A549 (cell line): ENCODE measurements around the gene NAP1L1.

Source experiments
- TF ChIP-seq, protein P1 (sequence below): fragments of >200 bp; sonication (Bioruptor Twin); formaldehyde crosslinking; IDR thresholded peaks from 3 replicates; pipeline ENCODE4 v1.5.1; 2016
- TF ChIP-seq, protein P2 (sequence below): fragments of 250-450 bp; sonication (Bioruptor Pico); IDR thresholded peaks from 2 replicates; pipeline ENCODE4 v1.5.0; 2021; ENCODE audit warnings: mild to moderate bottlenecking, moderate library complexity, borderline replicate concordance

DNA sequence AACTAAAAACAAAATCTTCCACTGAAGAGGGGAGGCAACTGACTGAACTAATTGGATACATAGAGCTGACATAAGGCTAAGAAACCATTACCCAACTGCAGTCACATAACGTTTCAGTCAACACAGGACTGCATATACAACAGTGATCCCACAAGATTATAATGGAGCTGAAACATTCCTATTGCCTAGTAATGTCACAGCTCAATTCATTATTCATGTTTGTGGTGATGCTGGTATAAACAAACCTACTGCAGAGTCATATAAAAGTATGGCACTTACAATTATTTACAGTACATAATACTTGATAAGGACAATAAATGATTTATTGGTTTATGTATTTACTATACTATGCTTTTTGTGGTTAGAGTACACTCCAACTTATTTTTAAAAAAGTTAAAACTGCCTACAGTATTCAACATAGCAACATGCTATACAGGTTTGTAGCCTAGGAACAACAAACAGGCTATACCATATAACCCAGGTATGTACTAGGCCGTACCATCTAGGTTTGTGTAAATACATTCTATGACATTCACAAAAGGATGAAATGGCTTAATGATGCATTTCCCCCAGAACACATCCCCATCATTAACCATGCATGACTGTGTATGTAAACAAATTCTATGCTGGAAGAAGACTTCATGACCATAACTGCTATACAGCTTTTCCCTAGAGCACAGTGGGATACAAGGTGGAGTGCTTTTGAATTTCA lies 4.3 kb downstream of the NAP1L1 start:
- TF ChIP-seq, protein P1, sequence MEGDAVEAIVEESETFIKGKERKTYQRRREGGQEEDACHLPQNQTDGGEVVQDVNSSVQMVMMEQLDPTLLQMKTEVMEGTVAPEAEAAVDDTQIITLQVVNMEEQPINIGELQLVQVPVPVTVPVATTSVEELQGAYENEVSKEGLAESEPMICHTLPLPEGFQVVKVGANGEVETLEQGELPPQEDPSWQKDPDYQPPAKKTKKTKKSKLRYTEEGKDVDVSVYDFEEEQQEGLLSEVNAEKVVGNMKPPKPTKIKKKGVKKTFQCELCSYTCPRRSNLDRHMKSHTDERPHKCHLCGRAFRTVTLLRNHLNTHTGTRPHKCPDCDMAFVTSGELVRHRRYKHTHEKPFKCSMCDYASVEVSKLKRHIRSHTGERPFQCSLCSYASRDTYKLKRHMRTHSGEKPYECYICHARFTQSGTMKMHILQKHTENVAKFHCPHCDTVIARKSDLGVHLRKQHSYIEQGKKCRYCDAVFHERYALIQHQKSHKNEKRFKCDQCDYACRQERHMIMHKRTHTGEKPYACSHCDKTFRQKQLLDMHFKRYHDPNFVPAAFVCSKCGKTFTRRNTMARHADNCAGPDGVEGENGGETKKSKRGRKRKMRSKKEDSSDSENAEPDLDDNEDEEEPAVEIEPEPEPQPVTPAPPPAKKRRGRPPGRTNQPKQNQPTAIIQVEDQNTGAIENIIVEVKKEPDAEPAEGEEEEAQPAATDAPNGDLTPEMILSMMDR: no peak
- TF ChIP-seq, protein P2, sequence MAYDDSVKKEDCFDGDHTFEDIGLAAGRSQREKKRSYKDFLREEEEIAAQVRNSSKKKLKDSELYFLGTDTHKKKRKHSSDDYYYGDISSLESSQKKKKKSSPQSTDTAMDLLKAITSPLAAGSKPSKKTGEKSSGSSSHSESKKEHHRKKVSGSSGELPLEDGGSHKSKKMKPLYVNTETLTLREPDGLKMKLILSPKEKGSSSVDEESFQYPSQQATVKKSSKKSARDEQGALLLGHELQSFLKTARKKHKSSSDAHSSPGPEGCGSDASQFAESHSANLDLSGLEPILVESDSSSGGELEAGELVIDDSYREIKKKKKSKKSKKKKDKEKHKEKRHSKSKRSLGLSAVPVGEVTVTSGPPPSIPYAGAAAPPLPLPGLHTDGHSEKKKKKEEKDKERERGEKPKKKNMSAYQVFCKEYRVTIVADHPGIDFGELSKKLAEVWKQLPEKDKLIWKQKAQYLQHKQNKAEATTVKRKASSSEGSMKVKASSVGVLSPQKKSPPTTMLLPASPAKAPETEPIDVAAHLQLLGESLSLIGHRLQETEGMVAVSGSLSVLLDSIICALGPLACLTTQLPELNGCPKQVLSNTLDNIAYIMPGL (CRISPR knock-in tag): no peak
